Gastrocnemius medialis (tissue), 4 donors: ENCODE results near the gene PPARG.

Experiments used
- POLR2A ChIP-seq, 2 donors: fragments of 450-650 bp; IDR thresholded peaks; one replicate each; pipeline ENCODE4 v1.6.1; 2017; ENCODE audit warnings: antibody characterized with exemption in 2 of 2, mild to moderate bottlenecking in 2 of 2, moderate library complexity in 2 of 2
- TF ChIP-seq, protein P1 (sequence below), 5 experiments: fragments of 450-650 bp in 3 of 5; fragments of 200-600 bp in 2 of 5; sonication (generic) in 2 of 5; IDR thresholded peaks in 4 of 5; conservative IDR thresholded peaks in 1 of 5; 1 replicate in 4 of 5; 2 replicates in 1 of 5; pipeline ENCODE4 v1.5.1; 2016 to 2019; ENCODE audit warnings: antibody characterized with exemption in 5 of 5, mild to moderate bottlenecking in 3 of 5, moderate library complexity in 3 of 5

DNA sequence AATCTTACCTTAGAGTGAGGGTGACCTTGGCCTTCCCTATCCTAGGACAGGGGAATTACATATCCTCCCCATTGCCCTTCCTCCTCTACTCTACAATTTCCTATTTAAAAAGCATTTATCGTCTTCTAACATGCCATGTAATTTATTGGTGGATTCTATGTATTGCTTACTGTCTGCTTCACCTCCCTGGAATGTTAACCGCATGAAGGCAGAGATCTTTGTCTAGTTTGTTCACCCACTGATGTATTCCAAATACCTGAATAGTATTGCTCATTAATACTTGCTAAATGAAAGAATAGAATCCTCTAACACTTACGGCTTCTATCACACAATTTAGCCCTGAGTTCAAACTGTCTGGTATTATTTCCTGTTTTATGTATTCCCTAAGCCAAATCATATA lies 68.6 kb downstream of the PPARG start:
- no peak for TF ChIP-seq POLR2A (IDR thresholded peaks at IDR 0.05)
- TF ChIP-seq, protein P1, sequence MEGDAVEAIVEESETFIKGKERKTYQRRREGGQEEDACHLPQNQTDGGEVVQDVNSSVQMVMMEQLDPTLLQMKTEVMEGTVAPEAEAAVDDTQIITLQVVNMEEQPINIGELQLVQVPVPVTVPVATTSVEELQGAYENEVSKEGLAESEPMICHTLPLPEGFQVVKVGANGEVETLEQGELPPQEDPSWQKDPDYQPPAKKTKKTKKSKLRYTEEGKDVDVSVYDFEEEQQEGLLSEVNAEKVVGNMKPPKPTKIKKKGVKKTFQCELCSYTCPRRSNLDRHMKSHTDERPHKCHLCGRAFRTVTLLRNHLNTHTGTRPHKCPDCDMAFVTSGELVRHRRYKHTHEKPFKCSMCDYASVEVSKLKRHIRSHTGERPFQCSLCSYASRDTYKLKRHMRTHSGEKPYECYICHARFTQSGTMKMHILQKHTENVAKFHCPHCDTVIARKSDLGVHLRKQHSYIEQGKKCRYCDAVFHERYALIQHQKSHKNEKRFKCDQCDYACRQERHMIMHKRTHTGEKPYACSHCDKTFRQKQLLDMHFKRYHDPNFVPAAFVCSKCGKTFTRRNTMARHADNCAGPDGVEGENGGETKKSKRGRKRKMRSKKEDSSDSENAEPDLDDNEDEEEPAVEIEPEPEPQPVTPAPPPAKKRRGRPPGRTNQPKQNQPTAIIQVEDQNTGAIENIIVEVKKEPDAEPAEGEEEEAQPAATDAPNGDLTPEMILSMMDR (IDR thresholded peaks at IDR 0.05 in 4 of 5, conservative IDR thresholded peaks at IDR 0.05 in 1 of 5) = no peak
